ENCODE data around the gene DEPDC1. TPM values are rescaled to one million over a fixed set of nuclear protein-coding genes. Genes with fewer than 3 reads are reported as not detected.

DEPDC1 gene
- total RNA-seq, 4 donors from 2014 or later = 1.7 to 2.8 (median 2.7) TPM; not detected in 1

- Histone ChIP-seq H3K9me3 (no peaks in the 10 kb centered on the region), H3K4me3 (no peak overlapping the region), H3K36me3 (no peaks in the 10 kb centered on the region), H3K27me3 (no peaks in the 10 kb centered on the region), H3K4me1 (no peaks in the 10 kb centered on the region), H3K27ac (no peak overlapping the region)
- TF ChIP-seq POLR2A (IDR thresholded peaks at IDR 0.05) (no peak), EP300 (IDR thresholded peaks at IDR 0.05; ENCODE audit: low read depth) (no peak), POLR2AphosphoS5 (IDR thresholded peaks at IDR 0.05) (no peak), CTCF (IDR thresholded peaks at IDR 0.05) (no peak)
- no peak for DNase-seq
- in situ Hi-C loops (cut with MboI; ENCODE audit: low pct_ligation_motif_present in 1 of 4, low pct_unique_long_range_greater_than_20kb in 1 of 4, low sequenced_read_pairs in 3 of 4) = loop anchor here in 1 of 4 donors (25.0 kb wide), 1 partner anchor 336 kb away; no protein-coding TSS in a partner anchor
- intact Hi-C loops (cut with DNase I; ENCODE audit: low total_unique reads) = no loop called here
- WGBS, 2 donors (ENCODE audit: low coverage in 1 of 2) = 78 to 85% methylated on average over 4 to 7 of the region's 7 CpGs
These were observed 48.5 kb downstream of the DEPDC1 start for GRCh38 chr1:68448365-68448764.

DNA sequence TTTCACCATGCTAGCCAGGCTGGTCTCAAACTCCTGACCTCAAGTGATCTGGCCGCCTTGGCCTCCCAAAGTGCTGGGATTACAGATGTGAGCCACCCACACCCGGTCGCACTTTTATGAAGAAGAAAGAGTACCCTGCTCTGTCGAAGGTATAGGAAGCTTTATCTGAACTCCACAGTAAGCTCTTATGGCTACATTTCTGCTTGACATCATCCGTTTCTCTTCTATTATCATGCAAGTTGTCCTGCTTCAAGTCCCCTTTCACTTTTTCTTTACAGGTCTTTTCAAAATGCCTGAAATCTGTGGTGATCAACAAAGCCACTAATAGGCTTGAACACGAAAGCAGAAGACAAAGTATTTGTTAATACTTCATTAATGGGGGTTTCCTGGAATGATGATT is 51.2 kb downstream of the DEPDC1 start:
- in situ Hi-C loops (cut with MboI; ENCODE audit: low pct_ligation_motif_present in 1 of 4, low pct_unique_long_range_greater_than_20kb in 1 of 4, low sequenced_read_pairs in 3 of 4) = loop anchor here in 1 of 4 donors (25.0 kb wide), 1 partner anchor 333 kb away; no protein-coding TSS in a partner anchor

DNA sequence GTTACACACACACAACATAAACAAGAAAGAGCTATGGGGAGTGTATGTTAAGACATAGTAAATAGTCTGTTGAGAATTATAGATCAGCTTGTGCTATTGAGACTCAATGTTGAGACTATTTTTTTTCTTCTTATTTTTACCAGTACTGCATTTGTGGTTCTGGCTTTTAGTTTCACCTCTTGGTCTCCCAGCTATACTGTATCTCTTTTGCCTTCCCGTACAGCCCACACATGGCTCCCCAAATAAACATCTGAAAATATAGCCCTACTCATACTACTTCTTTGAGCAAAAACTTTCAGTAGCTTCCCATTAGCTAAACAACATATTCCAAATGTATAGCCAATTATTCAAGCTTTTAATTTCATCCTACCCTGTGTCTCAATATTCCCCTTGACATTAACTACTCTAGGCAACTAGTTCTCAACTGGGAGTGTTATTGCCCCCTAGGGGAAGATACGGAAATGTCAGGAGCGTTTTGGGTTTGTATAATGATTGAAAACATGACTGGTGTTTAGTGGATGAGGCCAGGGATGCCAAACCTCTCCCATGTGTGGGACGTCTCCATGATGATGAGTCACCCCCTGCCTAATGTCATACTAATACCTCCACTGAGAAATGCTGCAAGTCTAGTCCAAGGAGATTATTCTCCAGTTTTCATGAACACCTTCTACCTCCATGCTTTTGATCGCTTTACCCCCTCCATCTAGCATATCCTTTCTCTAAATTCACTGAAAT is 53.9 kb downstream of the DEPDC1 start:
- Histone ChIP-seq H3K9me3 (no peaks in the 10 kb centered on the region), H3K27ac (no peak overlapping the region), H3K36me3 (no peaks in the 10 kb centered on the region), H3K27me3 (peaks cover 3% of the 10 kb centered on the region), H3K4me1 (no peaks in the 10 kb centered on the region), H3K4me3 (no peak overlapping the region)
- peak; percentile 7 for DNase-seq
- WGBS, 2 donors (ENCODE audit: low coverage in 1 of 2) = 40 to 65% methylated on average over 3 to 5 of the region's 5 CpGs
- in situ Hi-C loops (cut with MboI; ENCODE audit: low pct_ligation_motif_present in 1 of 4, low pct_unique_long_range_greater_than_20kb in 1 of 4, low sequenced_read_pairs in 3 of 4) (loop anchor here in 1 of 4 donors (25.0 kb wide), 1 partner anchor 331 kb away; no protein-coding TSS in a partner anchor), intact Hi-C loops (cut with DNase I; ENCODE audit: low total_unique reads) (no loop called here)
- TF ChIP-seq CTCF (IDR thresholded peaks at IDR 0.05) = peak; percentile 40 to 50 (median 41)
- TF ChIP-seq POLR2AphosphoS5 (IDR thresholded peaks at IDR 0.05) = no peak
- TF ChIP-seq EP300 (IDR thresholded peaks at IDR 0.05; ENCODE audit: low read depth) = no peak

More for the DNA sequence above, 51.2 kb downstream of the DEPDC1 start:
- 79 to 88% methylated on average over 5 to 6 of the region's 6 CpGs for WGBS, 2 donors (ENCODE audit: low coverage in 1 of 2)
- DNase-seq = no peak
- H3K36me3 ChIP-seq = no peaks in the 10 kb centered on the region
- TF ChIP-seq CTCF (IDR thresholded peaks at IDR 0.05) = no peak
- no peak for TF ChIP-seq POLR2AphosphoS5 (IDR thresholded peaks at IDR 0.05)
- TF ChIP-seq EP300 (IDR thresholded peaks at IDR 0.05; ENCODE audit: low read depth) = no peak
- no peak for TF ChIP-seq POLR2A (IDR thresholded peaks at IDR 0.05)
- no peak overlapping the region for H3K27ac ChIP-seq
- intact Hi-C loops (cut with DNase I; ENCODE audit: low total_unique reads) = no loop called here
- H3K4me1 ChIP-seq = no peaks in the 10 kb centered on the region
- H3K9me3 ChIP-seq = no peaks in the 10 kb centered on the region
- no peak overlapping the region for H3K4me3 ChIP-seq
- peaks cover 3% of the 10 kb centered on the region for H3K27me3 ChIP-seq

- H3K9me3 ChIP-seq = no peaks in the 10 kb centered on the region
- no peak overlapping the region for H3K4me3 ChIP-seq
- H3K27ac ChIP-seq = no peak overlapping the region
- DNase-seq = no peak
- intact Hi-C loops (cut with DNase I; ENCODE audit: low total_unique reads) = no loop called here
- no peaks in the 10 kb centered on the region for H3K36me3 ChIP-seq
- H3K27me3 ChIP-seq = peaks cover 3% of the 10 kb centered on the region
- H3K4me1 ChIP-seq = no peaks in the 10 kb centered on the region
- TF ChIP-seq EP300 (IDR thresholded peaks at IDR 0.05; ENCODE audit: low read depth) (no peak), POLR2A (IDR thresholded peaks at IDR 0.05) (no peak), POLR2AphosphoS5 (IDR thresholded peaks at IDR 0.05) (no peak), CTCF (IDR thresholded peaks at IDR 0.05) (no peak)
- WGBS, 2 donors (ENCODE audit: low coverage in 1 of 2) = 84 to 90% methylated on average over 4 of the region's 4 CpGs
- in situ Hi-C loops (cut with MboI; ENCODE audit: low pct_ligation_motif_present in 1 of 4, low pct_unique_long_range_greater_than_20kb in 1 of 4, low sequenced_read_pairs in 3 of 4) = loop anchor here in 1 of 4 donors (25.0 kb wide), 1 partner anchor 330 kb away; no protein-coding TSS in a partner anchor
These were observed 54.9 kb downstream of the DEPDC1 start for GRCh38 chr1:68442006-68442405.

All from transverse colon (tissue), 4 donors.